ENCODE measurements around the gene OTOG. TPM values are rescaled to one million over a fixed set of nuclear protein-coding genes. Genes with fewer than 3 reads are reported as not detected.

Gene OTOG
- total RNA-seq, 1 donor from 2014 or later, result not detected

- Mint-ChIP-seq H3K4me3 (ENCODE audit: unreplicated experiment) (no peak overlapping the region), H3K9me3 (ENCODE audit: unreplicated experiment) (no peaks in the 10 kb centered on the region), H3K27ac (ENCODE audit: unreplicated experiment) (no peak overlapping the region), H3K4me1 (ENCODE audit: low read depth, unreplicated experiment) (no peaks in the 10 kb centered on the region), H3K36me3 (ENCODE audit: unreplicated experiment) (no peaks in the 10 kb centered on the region), H3K27me3 (ENCODE audit: unreplicated experiment) (peaks cover 12% of the 10 kb centered on the region)
- TF ChIP-seq CTCF (IDR thresholded peaks at IDR 0.05; ENCODE audit: partially characterized antibody, unreplicated experiment), result no peak
- DNase-seq, result no peak
Observed at GRCh38 chr11:17552392-17553248, 5.6 kb downstream of the OTOG start.

GRCh38 chr11:17553249-17553546, 6.1 kb downstream of the OTOG start:
- Mint-ChIP-seq H3K4me3 (ENCODE audit: unreplicated experiment) (no peak overlapping the region), H3K27ac (ENCODE audit: unreplicated experiment) (no peak overlapping the region), H3K9me3 (ENCODE audit: unreplicated experiment) (no peaks in the 10 kb centered on the region), H3K4me1 (ENCODE audit: low read depth, unreplicated experiment) (no peaks in the 10 kb centered on the region), H3K36me3 (ENCODE audit: unreplicated experiment) (no peaks in the 10 kb centered on the region), H3K27me3 (ENCODE audit: unreplicated experiment) (peaks cover 11% of the 10 kb centered on the region)
- no peak for TF ChIP-seq CTCF (IDR thresholded peaks at IDR 0.05; ENCODE audit: partially characterized antibody, unreplicated experiment)
- no peak for DNase-seq

GRCh38 chr11:17554487-17554886, 7.4 kb downstream of the OTOG start:
- H3K4me3 Mint-ChIP-seq (ENCODE audit: unreplicated experiment), result no peak overlapping the region
- no peaks in the 10 kb centered on the region for H3K4me1 Mint-ChIP-seq (ENCODE audit: low read depth, unreplicated experiment)
- no peaks in the 10 kb centered on the region for H3K9me3 Mint-ChIP-seq (ENCODE audit: unreplicated experiment)
- no peak overlapping the region for H3K27ac Mint-ChIP-seq (ENCODE audit: unreplicated experiment)
- no peaks in the 10 kb centered on the region for H3K36me3 Mint-ChIP-seq (ENCODE audit: unreplicated experiment)
- TF ChIP-seq CTCF (IDR thresholded peaks at IDR 0.05; ENCODE audit: partially characterized antibody, unreplicated experiment), result no peak
- no peak for DNase-seq
- peaks cover 11% of the 10 kb centered on the region for H3K27me3 Mint-ChIP-seq (ENCODE audit: unreplicated experiment)

- Mint-ChIP-seq H3K36me3 (ENCODE audit: unreplicated experiment) (no peaks in the 10 kb centered on the region), H3K27ac (ENCODE audit: unreplicated experiment) (no peak overlapping the region), H3K27me3 (ENCODE audit: unreplicated experiment) (peaks cover 9% of the 10 kb centered on the region), H3K9me3 (ENCODE audit: unreplicated experiment) (no peaks in the 10 kb centered on the region), H3K4me1 (ENCODE audit: low read depth, unreplicated experiment) (no peaks in the 10 kb centered on the region), H3K4me3 (ENCODE audit: unreplicated experiment) (no peak overlapping the region)
- no peak for TF ChIP-seq CTCF (IDR thresholded peaks at IDR 0.05; ENCODE audit: partially characterized antibody, unreplicated experiment)
- DNase-seq, result no peak
Observed at GRCh38 chr11:17556999-17557398, 9.9 kb downstream of the OTOG start.

GRCh38 chr11:17558025-17558780, 11.1 kb downstream of the OTOG start:
- no peak for DNase-seq
- H3K36me3 Mint-ChIP-seq (ENCODE audit: unreplicated experiment), result no peaks in the 10 kb centered on the region
- H3K9me3 Mint-ChIP-seq (ENCODE audit: unreplicated experiment), result no peaks in the 10 kb centered on the region
- H3K4me3 Mint-ChIP-seq (ENCODE audit: unreplicated experiment), result no peak overlapping the region
- no peak for TF ChIP-seq CTCF (IDR thresholded peaks at IDR 0.05; ENCODE audit: partially characterized antibody, unreplicated experiment)
- no peak overlapping the region for H3K27ac Mint-ChIP-seq (ENCODE audit: unreplicated experiment)
- peaks cover 9% of the 10 kb centered on the region for H3K27me3 Mint-ChIP-seq (ENCODE audit: unreplicated experiment)
- no peaks in the 10 kb centered on the region for H3K4me1 Mint-ChIP-seq (ENCODE audit: low read depth, unreplicated experiment)

All from glutamatergic neuron (in vitro differentiated cells).